Ishikawa (cell line): ENCODE data around the gene EYA2.

Experiments used
- CEBPB ChIP-seq: IDR thresholded peaks from 2 replicates; pipeline ENCODE4 v1.6.1; 2012
- EGR1 ChIP-seq: IDR thresholded peaks from 2 replicates; pipeline ENCODE4 v1.6.1; 2012
- EP300 ChIP-seq: IDR thresholded peaks from 2 replicates; pipeline ENCODE4 v1.6.1; 2012; ENCODE audit warnings: borderline replicate concordance
- RAD21 ChIP-seq: IDR thresholded peaks from 2 replicates; pipeline ENCODE4 v1.6.1; 2012; ENCODE audit warnings: low read depth
- TAF1 ChIP-seq: IDR thresholded peaks from 2 replicates; pipeline ENCODE4 v1.6.1; 2012; ENCODE audit warnings: low read depth, mild to moderate bottlenecking

DNA sequence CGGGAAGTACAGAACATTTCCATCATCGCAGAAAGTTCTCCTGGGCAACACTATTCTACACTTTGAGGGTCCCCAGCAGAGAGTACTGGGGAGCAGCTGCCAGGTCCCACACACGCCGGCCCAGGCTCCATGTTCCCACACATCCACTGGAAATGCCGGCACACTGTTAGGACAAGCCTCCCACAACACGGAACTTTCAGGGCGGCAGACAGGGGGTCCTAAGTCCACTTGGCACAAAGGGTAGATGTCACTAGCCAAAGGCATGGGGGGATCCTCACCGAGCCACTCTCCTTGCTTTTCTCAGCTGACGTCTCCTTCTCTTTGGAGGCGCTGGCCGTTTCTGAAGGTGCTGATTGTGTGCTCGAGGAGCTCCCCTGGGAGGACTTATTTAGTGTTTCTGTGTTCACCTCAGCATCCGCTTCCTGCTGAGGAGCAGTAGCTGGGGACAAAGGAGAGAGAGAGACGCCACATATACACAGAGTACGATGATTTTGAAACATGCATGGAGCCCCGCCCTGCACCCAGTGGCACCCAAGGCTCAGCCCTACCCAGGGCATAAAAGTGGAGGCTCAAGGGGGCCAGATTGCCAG, 326.5 kb downstream of the EYA2 start:
- TF ChIP-seq RAD21 (no peak), EP300 (no peak), EGR1 (no peak), TAF1 (no peak), CEBPB (no peak)
